Cardiac fibroblast (primary cell): Measurements from ENCODE around the gene SLC2A13.
"Not testable (repeated sequence)": the region's sequence is repeated elsewhere in the genome, so short reads cannot be mapped to it uniquely, and the experiment has no call there.

Experiments used
- DNase-seq, 2 donors: peaks; one replicate each; pipeline versions ENCODE4 v3.0.0 to v3.0.0-alpha.2; 2010; ENCODE audit warnings: low read depth in 2 of 2
- H3K4me3 ChIP-seq, 2 donors: replicated peaks in 1 of 2; 1 replicate in 1 of 2; 2 replicates in 1 of 2; pipeline ENCODE4 v1.5.1; 2011; ENCODE audit warnings: low read depth in 2 of 2, low read length in 2 of 2, mild to moderate bottlenecking in 2 of 2, moderate library complexity in 1 of 2
- CTCF ChIP-seq: IDR thresholded peaks from one replicate; pipeline ENCODE4 v1.5.1; 2011; ENCODE audit warnings: low read depth, mild to moderate bottlenecking, low read length, inconsistent platforms

The SLC2A13 gene

GRCh38 chr12:39804479-39804878, 301.4 kb downstream of the SLC2A13 start:
- no peak overlapping the region for H3K4me3 ChIP-seq
- no peak for TF ChIP-seq CTCF
- no peak for DNase-seq

- DNase-seq: no peak
- TF ChIP-seq CTCF: no peak
- H3K4me3 ChIP-seq: no peak overlapping the region
Observed at GRCh38 chr12:39803151-39803550, 302.7 kb downstream of the SLC2A13 start.

GRCh38 chr12:39798977-39799376, 306.9 kb downstream of the SLC2A13 start:
- TF ChIP-seq CTCF: no peak
- no peak for DNase-seq
- H3K4me3 ChIP-seq: no peak overlapping the region

- no peak for DNase-seq
- H3K4me3 ChIP-seq: no peak overlapping the region
- no peak for TF ChIP-seq CTCF
Observed at GRCh38 chr12:39798429-39798828, 307.5 kb downstream of the SLC2A13 start.

GRCh38 chr12:39795481-39795880, 310.4 kb downstream of the SLC2A13 start:
- H3K4me3 ChIP-seq: no peak overlapping the region
- DNase-seq: no peak
- TF ChIP-seq CTCF: no peak

GRCh38 chr12:39792938-39793337, 312.9 kb downstream of the SLC2A13 start:
- H3K4me3 ChIP-seq: no peak overlapping the region
- DNase-seq: no peak
- no peak for TF ChIP-seq CTCF

GRCh38 chr12:39788239-39788638, 317.6 kb downstream of the SLC2A13 start:
- H3K4me3 ChIP-seq: no peak overlapping the region
- TF ChIP-seq CTCF: no peak
- DNase-seq: no peak

- not testable (repeated sequence) for H3K4me3 ChIP-seq, DNase-seq
Observed at GRCh38 chr12:39785814-39786213, 320.1 kb downstream of the SLC2A13 start.
